ENCODE data around the gene LIPC.

LIPC gene

DNA sequence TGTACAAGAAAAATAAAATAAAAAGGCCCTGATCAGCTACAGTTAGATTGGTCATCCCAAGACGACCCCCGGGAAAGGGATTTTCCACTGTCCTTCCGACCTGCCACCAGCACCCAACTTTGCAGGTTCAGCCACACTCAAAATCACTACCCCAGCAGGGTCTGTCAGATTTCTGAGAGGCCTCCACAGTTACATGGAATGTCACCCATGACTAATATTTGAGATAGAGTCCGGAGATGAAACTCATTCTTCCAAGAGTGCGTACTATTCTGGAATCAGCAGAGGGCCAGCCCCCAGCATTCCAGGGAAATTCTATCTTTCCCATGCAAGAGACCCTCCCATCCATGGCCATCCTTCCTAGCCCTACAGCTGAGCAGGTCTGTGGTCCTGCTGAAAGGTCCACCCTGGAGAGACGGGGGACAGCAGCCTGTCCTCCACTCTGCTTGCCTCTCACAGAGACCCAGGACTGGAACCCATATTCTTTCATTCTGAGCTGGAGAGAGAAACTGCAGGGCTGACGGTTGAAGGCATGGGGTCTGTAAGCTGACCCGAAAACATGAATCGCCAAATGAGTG lies 5.8 kb downstream of the LIPC start:
- Histone ChIP-seq H3K4me1 (ENCODE audit: control insufficient read depth, low read depth, low read length) (peaks cover 22% of the 10 kb centered on the region), H3K9me3 (ENCODE audit: control insufficient read depth, low read depth, low read length) (no peaks in the 10 kb centered on the region), H3K27me3 (ENCODE audit: control insufficient read depth, insufficient read depth, low read length) (no peaks in the 10 kb centered on the region), H3K27ac (ENCODE audit: low read length) (no peak overlapping the region), H3K4me3 (ENCODE audit: low read length) (no peak overlapping the region), H3K36me3 (ENCODE audit: control insufficient read depth, low read depth, low read length) (no peaks in the 10 kb centered on the region), H3K9ac (ENCODE audit: low read length) (no peak overlapping the region)

DNA sequence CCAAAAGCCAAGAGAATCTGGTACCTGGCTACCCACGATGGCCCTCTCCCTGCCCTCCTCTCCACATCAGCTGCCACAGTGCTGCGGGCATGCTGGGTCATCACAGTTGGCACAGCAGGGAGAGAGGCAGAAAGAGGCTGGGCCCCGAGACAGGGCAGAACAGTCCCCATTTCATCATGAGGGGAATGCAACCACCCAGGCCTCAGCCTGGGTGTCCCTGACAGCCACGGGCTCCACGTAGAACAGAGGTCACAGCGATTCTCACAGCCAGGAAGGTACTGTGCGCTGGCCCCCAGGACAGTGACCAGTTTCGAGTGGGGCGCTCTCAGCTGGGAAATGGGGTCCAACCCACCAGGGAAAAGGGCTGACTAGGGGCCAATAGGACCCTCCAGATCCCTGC lies 6.3 kb downstream of the LIPC start:
- Histone ChIP-seq H3K9me3 (ENCODE audit: control insufficient read depth, low read depth, low read length) (no peaks in the 10 kb centered on the region), H3K27me3 (ENCODE audit: control insufficient read depth, insufficient read depth, low read length) (no peaks in the 10 kb centered on the region), H3K9ac (ENCODE audit: low read length) (no peak overlapping the region), H3K4me1 (ENCODE audit: control insufficient read depth, low read depth, low read length) (peaks cover 22% of the 10 kb centered on the region), H3K4me3 (ENCODE audit: low read length) (no peak overlapping the region), H3K36me3 (ENCODE audit: control insufficient read depth, low read depth, low read length) (no peaks in the 10 kb centered on the region), H3K27ac (ENCODE audit: low read length) (no peak overlapping the region)

DNA sequence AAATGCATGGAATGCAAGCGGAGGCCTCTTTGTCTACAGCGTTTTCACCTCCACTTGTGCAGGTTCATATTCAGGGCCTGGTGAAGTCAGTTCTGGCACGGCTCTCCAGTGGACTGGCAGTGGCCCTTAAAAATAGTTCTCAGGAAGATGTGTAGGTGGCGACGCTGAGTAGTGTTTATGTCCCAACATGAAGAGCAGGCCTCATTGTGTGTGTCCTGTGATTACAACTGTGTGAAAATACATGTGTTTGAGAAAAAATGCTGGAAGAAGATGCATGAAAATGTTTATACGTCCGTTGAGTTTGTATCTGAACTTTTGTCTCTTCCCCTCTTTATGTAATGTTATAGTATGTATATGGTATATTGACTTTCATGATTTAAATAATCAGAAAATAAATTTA lies 7.2 kb downstream of the LIPC start:
- Histone ChIP-seq H3K27me3 (ENCODE audit: control insufficient read depth, insufficient read depth, low read length) (no peaks in the 10 kb centered on the region), H3K9ac (ENCODE audit: low read length) (no peak overlapping the region), H3K27ac (ENCODE audit: low read length) (no peak overlapping the region), H3K9me3 (ENCODE audit: control insufficient read depth, low read depth, low read length) (no peaks in the 10 kb centered on the region), H3K36me3 (ENCODE audit: control insufficient read depth, low read depth, low read length) (no peaks in the 10 kb centered on the region), H3K4me3 (ENCODE audit: low read length) (no peak overlapping the region), H3K4me1 (ENCODE audit: control insufficient read depth, low read depth, low read length) (peaks cover 15% of the 10 kb centered on the region)

DNA sequence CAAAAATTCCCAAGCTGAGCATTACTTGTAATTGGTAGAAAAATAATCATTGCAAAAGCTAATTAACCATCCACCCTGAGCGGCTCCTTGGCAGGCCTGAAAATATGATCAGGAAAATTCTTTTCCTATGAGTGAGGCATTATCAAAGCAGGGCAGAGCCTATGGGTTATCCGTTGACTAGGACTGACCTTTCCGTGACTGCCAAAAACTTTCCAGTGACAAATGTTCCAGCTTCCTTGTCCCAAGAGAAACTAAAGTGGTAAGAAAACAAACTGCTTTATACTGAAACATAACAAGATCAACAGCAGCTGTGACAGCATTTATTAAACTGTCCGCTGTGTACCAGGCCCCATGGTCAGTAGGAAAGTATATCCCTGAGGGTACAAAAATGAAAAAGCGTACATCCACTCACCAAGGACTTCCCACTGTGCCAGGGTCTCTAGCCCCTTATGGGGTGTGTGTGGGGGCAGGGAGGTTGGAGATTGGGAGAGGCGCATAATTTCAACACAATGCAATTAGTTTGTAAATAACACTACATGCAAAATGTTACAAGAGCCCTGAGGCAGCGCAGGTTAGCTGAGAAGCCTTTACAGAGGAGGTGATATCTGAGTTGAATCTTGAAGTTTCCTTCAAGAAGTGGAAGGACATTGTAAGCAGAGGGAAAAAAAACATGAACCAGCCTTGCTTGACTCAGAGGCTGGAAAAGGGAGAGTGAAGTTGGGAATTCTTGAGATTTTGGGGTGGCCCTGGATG lies 8.5 kb downstream of the LIPC start:
- no peak overlapping the region for H3K9ac ChIP-seq (ENCODE audit: low read length)

DNA sequence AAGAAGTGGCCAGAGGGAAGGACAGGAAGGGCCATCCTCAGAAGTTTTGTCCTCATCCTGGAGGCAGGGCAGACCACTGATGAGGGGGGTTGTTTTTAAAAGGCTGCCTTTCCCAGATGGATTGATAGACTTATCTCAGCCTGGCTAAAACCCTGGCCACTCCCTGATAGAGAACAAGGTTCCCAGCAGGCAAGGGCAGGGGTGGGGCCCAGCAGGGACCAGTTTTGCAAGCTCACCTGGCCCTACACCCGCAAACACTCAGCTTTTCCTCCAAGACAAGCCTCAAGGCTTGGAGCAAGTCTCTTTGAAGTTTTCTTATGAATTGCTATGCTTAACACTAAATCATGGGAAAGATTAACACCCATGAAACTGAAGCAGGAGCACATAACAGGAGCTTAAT lies 9.1 kb downstream of the LIPC start:
- Histone ChIP-seq H3K9me3 (ENCODE audit: control insufficient read depth, low read depth, low read length) (no peaks in the 10 kb centered on the region), H3K36me3 (ENCODE audit: control insufficient read depth, low read depth, low read length) (no peaks in the 10 kb centered on the region), H3K27ac (ENCODE audit: low read length) (no peak overlapping the region), H3K4me3 (ENCODE audit: low read length) (no peak overlapping the region), H3K9ac (ENCODE audit: low read length) (no peak overlapping the region), H3K27me3 (ENCODE audit: control insufficient read depth, insufficient read depth, low read length) (no peaks in the 10 kb centered on the region), H3K4me1 (ENCODE audit: control insufficient read depth, low read depth, low read length) (peaks cover 16% of the 10 kb centered on the region)

More for the DNA sequence above, 8.5 kb downstream of the LIPC start:
- Histone ChIP-seq H3K9me3 (ENCODE audit: control insufficient read depth, low read depth, low read length) (no peaks in the 10 kb centered on the region), H3K4me1 (ENCODE audit: control insufficient read depth, low read depth, low read length) (peaks cover 16% of the 10 kb centered on the region), H3K4me3 (ENCODE audit: low read length) (no peak overlapping the region), H3K27me3 (ENCODE audit: control insufficient read depth, insufficient read depth, low read length) (no peaks in the 10 kb centered on the region), H3K27ac (ENCODE audit: low read length) (no peak overlapping the region), H3K36me3 (ENCODE audit: control insufficient read depth, low read depth, low read length) (no peaks in the 10 kb centered on the region)

DNA sequence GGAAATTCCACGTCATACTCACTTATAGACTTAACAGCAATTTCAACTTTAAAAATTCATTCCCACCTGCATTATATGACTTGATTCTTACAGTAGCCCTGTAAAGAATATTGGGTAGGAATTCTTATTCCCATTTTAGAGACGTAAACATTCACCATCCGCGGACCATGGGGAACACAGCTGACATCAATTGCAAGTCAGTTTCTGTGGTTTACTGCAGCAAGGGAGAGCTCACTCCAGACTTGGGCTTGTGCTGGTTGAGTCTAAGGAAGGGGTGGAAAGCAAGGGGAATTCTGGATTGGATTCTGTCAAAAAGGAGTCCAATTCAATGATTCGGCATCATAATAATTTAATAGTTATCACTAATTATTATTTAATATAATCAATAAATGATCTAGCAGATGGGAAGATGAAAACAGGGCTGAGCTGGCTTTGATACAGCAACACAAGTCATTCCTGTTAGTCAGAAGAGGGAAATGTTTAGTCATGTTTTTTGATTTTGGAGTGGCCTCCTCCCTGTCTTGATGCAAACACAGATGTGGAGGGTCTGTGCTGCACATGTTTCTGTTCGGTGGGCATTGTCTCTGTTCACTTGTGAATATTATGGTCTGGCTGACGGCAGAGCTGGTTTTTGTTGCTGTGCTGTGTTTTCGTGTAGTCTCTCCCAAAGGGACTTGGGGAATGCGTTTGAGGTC lies 9.7 kb downstream of the LIPC start:
- no peak overlapping the region for H3K4me3 ChIP-seq (ENCODE audit: low read length)
- H3K9me3 ChIP-seq (ENCODE audit: control insufficient read depth, low read depth, low read length): no peaks in the 10 kb centered on the region
- peaks cover 16% of the 10 kb centered on the region for H3K4me1 ChIP-seq (ENCODE audit: control insufficient read depth, low read depth, low read length)
- no peaks in the 10 kb centered on the region for H3K36me3 ChIP-seq (ENCODE audit: control insufficient read depth, low read depth, low read length)
- no peak overlapping the region for H3K9ac ChIP-seq (ENCODE audit: low read length)
- H3K27me3 ChIP-seq (ENCODE audit: control insufficient read depth, insufficient read depth, low read length): no peaks in the 10 kb centered on the region
- H3K27ac ChIP-seq (ENCODE audit: low read length): no peak overlapping the region

DNA sequence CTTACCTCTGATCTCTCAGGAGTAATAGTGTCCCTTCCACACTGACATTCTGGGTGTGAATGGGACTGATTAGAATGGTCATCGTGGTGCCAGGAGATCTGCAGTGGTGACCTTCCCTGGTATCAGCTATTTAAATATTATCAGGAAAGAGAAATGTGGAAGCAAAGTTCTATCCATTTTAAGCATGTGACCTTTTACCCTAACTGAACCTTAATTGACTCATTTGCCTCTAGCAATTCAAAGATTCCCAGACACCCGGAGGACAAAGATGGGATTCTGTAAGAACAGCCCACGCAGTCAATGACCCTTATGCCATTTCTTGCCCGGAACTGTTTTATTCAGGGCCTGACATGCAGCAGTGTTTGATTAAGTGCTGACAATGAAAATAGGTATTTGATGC lies 10.3 kb downstream of the LIPC start:
- no peaks in the 10 kb centered on the region for H3K36me3 ChIP-seq (ENCODE audit: control insufficient read depth, low read depth, low read length)
- no peaks in the 10 kb centered on the region for H3K27me3 ChIP-seq (ENCODE audit: control insufficient read depth, insufficient read depth, low read length)
- H3K27ac ChIP-seq (ENCODE audit: low read length): no peak overlapping the region
- H3K4me1 ChIP-seq (ENCODE audit: control insufficient read depth, low read depth, low read length): peaks cover 16% of the 10 kb centered on the region
- no peaks in the 10 kb centered on the region for H3K9me3 ChIP-seq (ENCODE audit: control insufficient read depth, low read depth, low read length)
- no peak overlapping the region for H3K4me3 ChIP-seq (ENCODE audit: low read length)
- no peak overlapping the region for H3K9ac ChIP-seq (ENCODE audit: low read length)

DNA sequence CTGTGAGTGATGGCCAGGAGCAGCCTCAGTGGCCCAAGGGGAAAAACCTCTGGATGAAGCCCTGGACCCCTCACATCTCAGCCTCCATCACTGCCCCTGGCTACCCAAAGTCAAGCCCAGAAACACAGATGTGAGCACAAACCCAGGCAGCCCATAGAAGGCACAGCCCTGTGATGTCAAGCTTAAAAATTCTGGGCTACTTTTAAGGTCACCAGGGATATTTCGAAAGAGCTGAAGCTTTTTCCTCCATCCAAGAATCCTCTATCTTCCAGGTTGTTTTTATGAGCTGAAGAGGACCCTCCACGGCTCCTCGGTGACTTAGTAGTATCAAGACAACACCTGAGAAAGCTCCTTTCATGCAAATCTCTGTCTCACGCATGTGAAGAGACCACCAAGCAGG lies 11.5 kb downstream of the LIPC start:
- Histone ChIP-seq H3K9me3 (ENCODE audit: control insufficient read depth, low read depth, low read length) (no peaks in the 10 kb centered on the region), H3K27me3 (ENCODE audit: control insufficient read depth, insufficient read depth, low read length) (no peaks in the 10 kb centered on the region), H3K36me3 (ENCODE audit: control insufficient read depth, low read depth, low read length) (no peaks in the 10 kb centered on the region), H3K9ac (ENCODE audit: low read length) (no peak overlapping the region), H3K4me1 (ENCODE audit: control insufficient read depth, low read depth, low read length) (peaks cover 16% of the 10 kb centered on the region), H3K27ac (ENCODE audit: low read length) (no peak overlapping the region), H3K4me3 (ENCODE audit: low read length) (no peak overlapping the region)

DNA sequence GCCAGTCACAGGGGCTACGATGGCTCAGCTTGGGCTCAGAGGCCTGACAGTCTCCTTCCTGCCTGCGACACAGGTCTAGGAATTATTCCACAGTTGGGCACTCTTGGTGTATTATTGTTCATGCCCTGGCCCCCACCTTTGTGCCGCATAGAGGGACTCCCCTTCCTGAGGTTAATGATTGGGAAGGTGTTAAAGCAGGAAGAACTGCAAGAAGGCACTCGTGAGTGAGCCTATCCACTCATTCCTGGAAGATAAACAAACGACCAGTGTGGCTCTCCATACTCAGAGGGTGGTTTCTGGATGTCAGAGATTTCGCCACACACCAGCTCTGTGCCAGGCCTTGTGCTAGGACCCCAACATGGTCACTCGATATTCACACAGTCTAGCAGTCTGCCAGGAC lies 12.3 kb downstream of the LIPC start:
- Histone ChIP-seq H3K4me3 (ENCODE audit: low read length) (no peak overlapping the region), H3K4me1 (ENCODE audit: control insufficient read depth, low read depth, low read length) (peaks cover 16% of the 10 kb centered on the region), H3K9ac (ENCODE audit: low read length) (no peak overlapping the region), H3K36me3 (ENCODE audit: control insufficient read depth, low read depth, low read length) (no peaks in the 10 kb centered on the region), H3K27me3 (ENCODE audit: control insufficient read depth, insufficient read depth, low read length) (no peaks in the 10 kb centered on the region), H3K27ac (ENCODE audit: low read length) (no peak overlapping the region), H3K9me3 (ENCODE audit: control insufficient read depth, low read depth, low read length) (no peaks in the 10 kb centered on the region)

DNA sequence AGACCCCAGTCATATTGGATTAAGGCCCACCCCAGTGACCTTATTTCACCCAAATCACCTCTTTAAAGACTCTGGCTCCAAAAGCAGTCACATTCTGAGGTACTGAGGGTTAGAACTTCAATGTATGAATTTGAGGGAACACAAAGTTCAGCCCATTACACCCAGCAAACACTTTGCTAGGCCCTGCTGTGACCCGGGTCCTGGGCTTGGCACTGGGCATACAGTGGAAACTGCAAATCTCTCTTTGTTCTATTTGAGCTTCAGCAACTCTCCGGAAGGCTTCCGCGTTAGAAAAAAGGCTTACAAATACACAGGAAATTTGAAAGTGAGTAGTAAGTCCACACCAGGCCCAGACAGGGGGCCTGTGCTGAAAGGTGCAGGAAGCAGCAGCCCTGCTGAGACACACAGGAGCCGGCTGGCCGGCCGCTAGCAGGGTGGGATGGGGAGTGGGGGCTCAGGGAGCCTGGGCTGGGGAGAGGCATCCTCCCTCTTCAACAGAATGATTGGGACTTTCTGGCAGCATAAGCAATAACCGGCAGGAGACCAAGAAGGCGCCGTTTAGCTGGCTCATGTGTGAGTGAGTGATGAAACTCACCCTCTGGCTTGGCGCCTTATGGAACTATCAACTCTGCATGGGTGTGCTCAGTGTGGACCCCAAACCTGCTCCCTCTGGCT lies 13.0 kb downstream of the LIPC start:
- H3K9ac ChIP-seq (ENCODE audit: low read length): no peak overlapping the region
- no peaks in the 10 kb centered on the region for H3K9me3 ChIP-seq (ENCODE audit: control insufficient read depth, low read depth, low read length)
- H3K27ac ChIP-seq (ENCODE audit: low read length): no peak overlapping the region
- no peak overlapping the region for H3K4me3 ChIP-seq (ENCODE audit: low read length)
- peaks cover 16% of the 10 kb centered on the region for H3K4me1 ChIP-seq (ENCODE audit: control insufficient read depth, low read depth, low read length)
- no peaks in the 10 kb centered on the region for H3K27me3 ChIP-seq (ENCODE audit: control insufficient read depth, insufficient read depth, low read length)
- H3K36me3 ChIP-seq (ENCODE audit: control insufficient read depth, low read depth, low read length): no peaks in the 10 kb centered on the region

DNA sequence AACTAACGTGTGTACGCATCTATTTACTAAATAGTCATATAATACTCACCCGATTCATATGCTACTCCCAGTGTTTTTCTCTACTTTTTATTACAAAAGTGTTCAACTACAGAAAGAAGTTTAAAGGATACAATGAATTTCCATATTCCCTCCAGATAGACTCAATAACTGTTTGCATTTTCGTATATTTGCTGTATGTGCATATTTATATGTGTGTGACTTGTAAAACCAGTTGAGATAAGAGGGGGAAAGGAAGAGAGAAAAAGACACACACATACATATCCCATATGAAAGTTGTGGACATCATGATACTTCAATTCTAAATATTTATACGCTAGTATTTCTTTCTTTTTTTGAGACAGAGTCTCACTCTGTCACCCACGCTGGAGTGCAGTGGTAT lies 14.1 kb downstream of the LIPC start:
- no peak overlapping the region for H3K27ac ChIP-seq (ENCODE audit: low read length)
- H3K9me3 ChIP-seq (ENCODE audit: control insufficient read depth, low read depth, low read length): no peaks in the 10 kb centered on the region
- no peak overlapping the region for H3K4me3 ChIP-seq (ENCODE audit: low read length)
- H3K9ac ChIP-seq (ENCODE audit: low read length): no peak overlapping the region
- peaks cover 9% of the 10 kb centered on the region for H3K4me1 ChIP-seq (ENCODE audit: control insufficient read depth, low read depth, low read length)
- H3K27me3 ChIP-seq (ENCODE audit: control insufficient read depth, insufficient read depth, low read length): no peaks in the 10 kb centered on the region
- H3K36me3 ChIP-seq (ENCODE audit: control insufficient read depth, low read depth, low read length): no peaks in the 10 kb centered on the region

All from iPS-18a (cell line).